ENCODE data around the gene IFT122.

Gene IFT122

DNA sequence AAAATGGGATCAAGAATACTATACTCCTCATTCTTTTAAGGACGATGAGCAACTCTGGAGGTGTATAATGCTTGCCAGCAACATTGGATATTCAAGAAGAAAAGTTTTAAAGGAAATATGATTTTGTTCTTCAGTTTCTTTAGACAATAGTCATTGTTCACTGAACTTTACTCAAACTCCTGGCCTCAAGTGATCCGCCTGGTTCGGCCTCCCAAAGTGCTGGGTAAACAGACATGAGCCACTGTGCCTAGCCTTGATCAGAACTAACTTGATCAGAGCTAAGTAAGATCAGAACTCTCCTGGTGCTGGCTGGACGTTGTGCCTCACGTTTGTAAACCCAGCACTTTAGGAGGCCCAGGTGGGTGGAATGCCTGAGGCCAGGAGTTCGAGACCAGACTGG, 24.2 kb upstream of the IFT122 start:
- Histone ChIP-seq H3K14ac (ENCODE audit: low read length) (no peak overlapping the region), H3K9ac (ENCODE audit: low read length) (no peak overlapping the region), H3K9me3 (ENCODE audit: insufficient read depth, low read depth, low read length) (no peaks in the 10 kb centered on the region), H3K18ac (ENCODE audit: low read length) (no peak overlapping the region), H2AFZ (ENCODE audit: insufficient read depth, low read length, poor library complexity) (no peak overlapping the region), H4K8ac (ENCODE audit: low read depth, low read length) (no peak overlapping the region), H4K12ac (ENCODE audit: low read depth, low read length) (no peak overlapping the region), H2BK5ac (ENCODE audit: low read depth, low read length, poor library complexity) (no peak overlapping the region), H2BK120ac (ENCODE audit: insufficient read depth, low read length, poor library complexity) (no peak overlapping the region), H3K79me1 (ENCODE audit: low read length) (no peaks in the 10 kb centered on the region), H2AK5ac (ENCODE audit: low read length) (no peak overlapping the region), H3K4me2 (ENCODE audit: low read length) (no peak overlapping the region), H3K79me2 (ENCODE audit: control insufficient read depth, insufficient read depth, low read length, poor library complexity) (no peaks in the 10 kb centered on the region), H3K27ac (ENCODE audit: low read depth, low read length) (no peak overlapping the region), H3K23ac (ENCODE audit: low read length) (no peak overlapping the region), H4K91ac (ENCODE audit: low read depth, low read length) (no peak overlapping the region), H2BK12ac (ENCODE audit: low read length) (no peak overlapping the region), H3K36me3 (ENCODE audit: control insufficient read depth in 1 of 2, insufficient read depth in 2 of 2, low read length in 2 of 2) (no peaks in the 10 kb centered on the region), H3K4me1 (ENCODE audit: control insufficient read depth in 1 of 2, insufficient read depth in 2 of 2, low read length in 2 of 2) (no peaks in the 10 kb centered on the region), H3K4ac (ENCODE audit: low read depth, low read length) (no peak overlapping the region), H3K4me3 (ENCODE audit: low read depth, low read length) (no peak overlapping the region), H3K27me3 (ENCODE audit: insufficient read depth, low read length) (no peaks in the 10 kb centered on the region)
- DNase-seq: no peak
- WGBS (ENCODE audit: extremely low coverage, insufficient coverage, insufficient read length): no CpG with 5 or more reads among the region's 6 CpGs

DNA sequence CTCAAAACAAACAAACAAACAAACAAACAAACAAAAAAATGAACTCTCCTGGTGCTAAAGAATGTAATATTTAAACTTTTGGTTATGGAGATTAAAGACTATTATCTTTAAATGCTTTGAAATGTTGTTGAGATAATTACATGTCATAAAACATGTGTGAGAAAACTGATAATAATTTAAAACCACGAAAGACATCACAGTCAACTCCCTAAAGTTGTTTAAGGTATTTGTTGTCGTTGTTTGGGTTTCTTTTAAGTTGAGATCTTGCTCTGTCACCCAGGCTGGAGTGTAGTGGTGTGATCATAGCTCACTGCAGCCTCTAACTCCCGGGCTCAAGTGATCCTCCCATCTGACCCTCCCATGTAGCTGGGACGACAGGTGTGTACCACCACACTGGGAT, 23.6 kb upstream of the IFT122 start:
- H2AK5ac ChIP-seq (ENCODE audit: low read length): no peak overlapping the region
- H3K79me1 ChIP-seq (ENCODE audit: low read length): no peaks in the 10 kb centered on the region
- no peaks in the 10 kb centered on the region for H3K27me3 ChIP-seq (ENCODE audit: insufficient read depth, low read length)
- no peaks in the 10 kb centered on the region for H3K36me3 ChIP-seq (ENCODE audit: control insufficient read depth in 1 of 2, insufficient read depth in 2 of 2, low read length in 2 of 2)
- no peak overlapping the region for H2BK120ac ChIP-seq (ENCODE audit: insufficient read depth, low read length, poor library complexity)
- no peak overlapping the region for H3K14ac ChIP-seq (ENCODE audit: low read length)
- H3K4me3 ChIP-seq (ENCODE audit: low read depth, low read length): no peak overlapping the region
- H4K12ac ChIP-seq (ENCODE audit: low read depth, low read length): no peak overlapping the region
- H3K23ac ChIP-seq (ENCODE audit: low read length): no peak overlapping the region
- H3K4ac ChIP-seq (ENCODE audit: low read depth, low read length): no peak overlapping the region
- no peak overlapping the region for H3K4me2 ChIP-seq (ENCODE audit: low read length)
- H2BK12ac ChIP-seq (ENCODE audit: low read length): no peak overlapping the region
- no peaks in the 10 kb centered on the region for H3K4me1 ChIP-seq (ENCODE audit: control insufficient read depth in 1 of 2, insufficient read depth in 2 of 2, low read length in 2 of 2)
- H4K91ac ChIP-seq (ENCODE audit: low read depth, low read length): no peak overlapping the region
- no peaks in the 10 kb centered on the region for H3K79me2 ChIP-seq (ENCODE audit: control insufficient read depth, insufficient read depth, low read length, poor library complexity)
- H3K9ac ChIP-seq (ENCODE audit: low read length): no peak overlapping the region
- no peak overlapping the region for H2BK5ac ChIP-seq (ENCODE audit: low read depth, low read length, poor library complexity)
- H2AFZ ChIP-seq (ENCODE audit: insufficient read depth, low read length, poor library complexity): no peak overlapping the region
- no peak overlapping the region for H3K18ac ChIP-seq (ENCODE audit: low read length)
- no CpG with 5 or more reads among the region's 4 CpGs for WGBS (ENCODE audit: extremely low coverage, insufficient coverage, insufficient read length)
- DNase-seq: no peak
- no peak overlapping the region for H3K27ac ChIP-seq (ENCODE audit: low read depth, low read length)
- H3K9me3 ChIP-seq (ENCODE audit: insufficient read depth, low read depth, low read length): no peaks in the 10 kb centered on the region
- no peak overlapping the region for H4K8ac ChIP-seq (ENCODE audit: low read depth, low read length)

DNA sequence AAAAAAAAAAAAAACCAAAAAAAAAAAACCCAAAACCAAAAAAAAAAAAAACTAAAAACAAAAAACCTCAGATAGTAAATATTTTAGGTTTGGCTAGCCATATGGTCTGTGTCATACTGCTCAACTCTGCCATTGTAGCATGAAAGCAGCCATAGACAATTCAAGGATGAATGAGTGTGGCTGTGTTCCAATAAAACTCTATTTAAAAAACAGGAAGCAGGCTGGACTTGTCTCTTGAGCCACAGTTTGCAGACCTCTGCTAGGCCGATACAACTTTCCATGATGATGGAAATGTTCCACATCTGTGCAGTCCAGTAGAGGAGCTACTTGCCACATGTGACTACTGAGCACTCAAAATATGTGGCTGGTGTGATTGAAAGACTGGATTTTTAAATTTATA, 22.7 kb upstream of the IFT122 start:
- Histone ChIP-seq H3K79me1 (ENCODE audit: low read length) (no peaks in the 10 kb centered on the region), H4K8ac (ENCODE audit: low read depth, low read length) (no peak overlapping the region), H3K4me3 (ENCODE audit: low read depth, low read length) (no peak overlapping the region), H3K9me3 (ENCODE audit: insufficient read depth, low read depth, low read length) (no peaks in the 10 kb centered on the region), H3K18ac (ENCODE audit: low read length) (no peak overlapping the region), H3K23ac (ENCODE audit: low read length) (no peak overlapping the region), H3K4me1 (ENCODE audit: control insufficient read depth in 1 of 2, insufficient read depth in 2 of 2, low read length in 2 of 2) (no peaks in the 10 kb centered on the region), H3K79me2 (ENCODE audit: control insufficient read depth, insufficient read depth, low read length, poor library complexity) (no peaks in the 10 kb centered on the region), H3K9ac (ENCODE audit: low read length) (no peak overlapping the region), H3K14ac (ENCODE audit: low read length) (no peak overlapping the region), H3K4ac (ENCODE audit: low read depth, low read length) (no peak overlapping the region), H3K4me2 (ENCODE audit: low read length) (no peak overlapping the region), H3K27ac (ENCODE audit: low read depth, low read length) (no peak overlapping the region), H2AK5ac (ENCODE audit: low read length) (no peak overlapping the region), H2AFZ (ENCODE audit: insufficient read depth, low read length, poor library complexity) (no peak overlapping the region), H4K12ac (ENCODE audit: low read depth, low read length) (no peak overlapping the region), H3K36me3 (ENCODE audit: control insufficient read depth in 1 of 2, insufficient read depth in 2 of 2, low read length in 2 of 2) (no peaks in the 10 kb centered on the region), H2BK5ac (ENCODE audit: low read depth, low read length, poor library complexity) (no peak overlapping the region), H2BK12ac (ENCODE audit: low read length) (no peak overlapping the region), H2BK120ac (ENCODE audit: insufficient read depth, low read length, poor library complexity) (no peak overlapping the region), H4K91ac (ENCODE audit: low read depth, low read length) (no peak overlapping the region), H3K27me3 (ENCODE audit: insufficient read depth, low read length) (no peaks in the 10 kb centered on the region)
- no peak for DNase-seq
- WGBS (ENCODE audit: extremely low coverage, insufficient coverage, insufficient read length): no CpG with 5 or more reads among the region's 1 CpG

DNA sequence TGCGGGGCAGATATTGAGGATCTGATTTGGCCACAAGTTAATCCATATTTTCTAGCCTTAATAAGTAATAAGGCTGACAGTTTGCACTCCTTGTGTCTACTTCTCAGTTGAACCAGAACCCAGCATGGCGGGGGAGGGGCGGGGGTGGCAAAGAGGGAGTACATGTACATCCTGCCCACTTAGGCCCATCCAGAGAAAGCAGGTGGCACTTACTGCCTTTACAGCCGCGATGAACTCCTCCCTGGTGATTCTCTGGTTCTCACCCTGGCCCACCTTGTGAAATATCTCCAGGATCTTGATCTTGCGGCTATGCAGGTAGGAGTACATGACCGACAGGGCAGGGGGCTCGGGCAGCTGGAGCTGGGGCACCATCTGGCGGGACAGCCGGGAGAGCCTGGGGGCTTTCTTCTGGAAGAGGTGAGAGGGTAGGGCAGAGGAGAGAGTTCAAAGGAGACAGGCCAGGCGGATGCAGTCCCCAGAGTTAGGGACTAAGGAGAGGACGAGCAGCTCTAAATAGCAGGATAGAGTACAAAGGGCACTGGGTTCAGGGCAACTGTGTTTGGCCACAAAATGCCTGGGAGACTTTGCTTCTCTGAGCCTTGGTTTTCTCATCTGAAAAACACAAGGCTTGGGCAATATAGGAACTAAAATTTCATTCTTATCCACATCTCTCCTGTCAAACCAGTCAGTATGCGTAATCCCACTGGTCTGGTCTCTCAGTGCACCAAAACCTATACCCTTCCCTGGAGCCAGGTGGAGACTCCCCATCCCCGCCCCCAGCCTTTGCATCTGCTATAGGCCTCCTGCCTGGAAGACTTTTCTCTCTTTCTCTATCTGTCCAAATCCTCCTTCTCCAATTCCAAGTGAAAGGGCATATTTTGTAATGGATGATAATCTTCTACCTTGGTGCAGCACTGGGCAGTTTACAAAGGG, 21.7 kb upstream of the IFT122 start:
- no peaks in the 10 kb centered on the region for H3K36me3 ChIP-seq (ENCODE audit: control insufficient read depth in 1 of 2, insufficient read depth in 2 of 2, low read length in 2 of 2)
- H2BK5ac ChIP-seq (ENCODE audit: low read depth, low read length, poor library complexity): no peak overlapping the region
- H4K91ac ChIP-seq (ENCODE audit: low read depth, low read length): no peak overlapping the region
- H3K27ac ChIP-seq (ENCODE audit: low read depth, low read length): no peak overlapping the region
- no peak overlapping the region for H3K14ac ChIP-seq (ENCODE audit: low read length)
- no peak overlapping the region for H3K18ac ChIP-seq (ENCODE audit: low read length)
- H3K23ac ChIP-seq (ENCODE audit: low read length): no peak overlapping the region
- no peaks in the 10 kb centered on the region for H3K79me1 ChIP-seq (ENCODE audit: low read length)
- no peak overlapping the region for H2AFZ ChIP-seq (ENCODE audit: insufficient read depth, low read length, poor library complexity)
- H3K9ac ChIP-seq (ENCODE audit: low read length): no peak overlapping the region
- H4K8ac ChIP-seq (ENCODE audit: low read depth, low read length): no peak overlapping the region
- H3K4me3 ChIP-seq (ENCODE audit: low read depth, low read length): no peak overlapping the region
- no peak overlapping the region for H2BK120ac ChIP-seq (ENCODE audit: insufficient read depth, low read length, poor library complexity)
- WGBS (ENCODE audit: extremely low coverage, insufficient coverage, insufficient read length): no CpG with 5 or more reads among the region's 14 CpGs
- no peak overlapping the region for H3K4ac ChIP-seq (ENCODE audit: low read depth, low read length)
- no peak for DNase-seq
- no peak overlapping the region for H3K4me2 ChIP-seq (ENCODE audit: low read length)
- H3K4me1 ChIP-seq (ENCODE audit: control insufficient read depth in 1 of 2, insufficient read depth in 2 of 2, low read length in 2 of 2): no peaks in the 10 kb centered on the region
- H3K9me3 ChIP-seq (ENCODE audit: insufficient read depth, low read depth, low read length): no peaks in the 10 kb centered on the region
- H2AK5ac ChIP-seq (ENCODE audit: low read length): no peak overlapping the region
- H2BK12ac ChIP-seq (ENCODE audit: low read length): no peak overlapping the region
- H3K27me3 ChIP-seq (ENCODE audit: insufficient read depth, low read length): no peaks in the 10 kb centered on the region
- no peaks in the 10 kb centered on the region for H3K79me2 ChIP-seq (ENCODE audit: control insufficient read depth, insufficient read depth, low read length, poor library complexity)
- H4K12ac ChIP-seq (ENCODE audit: low read depth, low read length): no peak overlapping the region

Data from trophoblast cell (in vitro differentiated cells and primary cell).